Measurements from ENCODE around the gene DHRS4. TPM values are rescaled to one million over a fixed set of nuclear protein-coding genes. Genes with fewer than 3 reads are reported as not detected.
"Not testable (repeated sequence)": the region's sequence is repeated elsewhere in the genome, so short reads cannot be mapped to it uniquely, and the experiment has no call there.

Gene DHRS4
- total RNA-seq, 4 donors from 2014 or later: 24.0 to 35.8 (median 30.5) TPM

GRCh38 chr14:23950411-23951135 lies 3.0 kb upstream of the DHRS4 start:
- Histone ChIP-seq H3K9me3 (no peaks in the 10 kb centered on the region), H3K4me3 (no peak overlapping the region), H3K27me3 (no peaks in the 10 kb centered on the region), H3K27ac (no peak overlapping the region), H3K4me1 (peaks cover 19% of the 10 kb centered on the region), H3K36me3 (peaks cover under 1% of the 10 kb centered on the region)
- 94% methylated on average over 6 of the region's 6 CpGs for WGBS
- TF ChIP-seq CTCF (IDR thresholded peaks at IDR 0.05) (no peak), EP300 (IDR thresholded peaks at IDR 0.05) (no peak)
- no peak for DNase-seq (ENCODE audit: low spot score in 2 of 2)

GRCh38 chr14:23951136-23951466 lies 2.5 kb upstream of the DHRS4 start:
- not testable (repeated sequence) for H3K27ac ChIP-seq; H3K27me3 ChIP-seq; H3K9me3 ChIP-seq; H3K36me3 ChIP-seq; H3K4me3 ChIP-seq; DNase-seq (ENCODE audit: low spot score in 2 of 2)
- WGBS: 79% methylated on average over 3 of the region's 3 CpGs
- H3K4me1 ChIP-seq: peaks cover 19% of the 10 kb centered on the region

- Histone ChIP-seq H3K4me3 (no peak overlapping the region), H3K27me3 (no peaks in the 10 kb centered on the region), H3K4me1 (peaks cover 19% of the 10 kb centered on the region), H3K9me3 (no peaks in the 10 kb centered on the region), H3K36me3 (peaks cover 6% of the 10 kb centered on the region), H3K27ac (no peak overlapping the region)
- DNase-seq (ENCODE audit: low spot score in 2 of 2): no peak
- TF ChIP-seq POLR2A (IDR thresholded peaks at IDR 0.05) (no peak), CTCF (IDR thresholded peaks at IDR 0.05) (no peak), EP300 (IDR thresholded peaks at IDR 0.05) (no peak), POLR2AphosphoS5 (IDR thresholded peaks at IDR 0.05) (no peak)
- WGBS: 45% methylated on average over 6 of the region's 8 CpGs
These were observed 1.9 kb upstream of the DHRS4 start for GRCh38 chr14:23951590-23952201.

- not testable (repeated sequence) for H3K36me3 ChIP-seq; H3K9me3 ChIP-seq; DNase-seq (ENCODE audit: low spot score in 2 of 2); H3K27me3 ChIP-seq
- WGBS: 46% methylated on average over 5 of the region's 6 CpGs
- H3K27ac ChIP-seq: peak overlapping the region; percentile 79
- H3K4me3 ChIP-seq: peak overlapping the region; percentile 83
- peaks cover 19% of the 10 kb centered on the region for H3K4me1 ChIP-seq
These were observed 480 bp upstream of the DHRS4 start for GRCh38 chr14:23953116-23953463.

- Histone ChIP-seq H3K4me3 (peak overlapping the region; percentile 83), H3K27ac (peak overlapping the region; percentile 79), H3K4me1 (peaks cover 19% of the 10 kb centered on the region)
- not testable (repeated sequence) for H3K36me3 ChIP-seq; H3K9me3 ChIP-seq; DNase-seq (ENCODE audit: low spot score in 2 of 2); H3K27me3 ChIP-seq
- WGBS: 8% methylated on average over 6 of the region's 6 CpGs
These were observed 677 bp downstream of the DHRS4 start for GRCh38 chr14:23954279-23954614.

- H3K27ac ChIP-seq; H3K36me3 ChIP-seq; H3K27me3 ChIP-seq; DNase-seq (ENCODE audit: low spot score in 2 of 2); H3K9me3 ChIP-seq: not testable (repeated sequence)
- Histone ChIP-seq H3K4me1 (peaks cover 19% of the 10 kb centered on the region), H3K4me3 (peak overlapping the region; percentile 83)
- 45% methylated on average over 19 of the region's 20 CpGs for WGBS
These were observed 1.4 kb downstream of the DHRS4 start for GRCh38 chr14:23954965-23955364.

GRCh38 chr14:23955811-23956210 lies 2.2 kb downstream of the DHRS4 start:
- not testable (repeated sequence) for DNase-seq (ENCODE audit: low spot score in 2 of 2); H3K4me3 ChIP-seq; H3K36me3 ChIP-seq; H3K9me3 ChIP-seq; H3K27me3 ChIP-seq; H3K27ac ChIP-seq
- H3K4me1 ChIP-seq: peaks cover 19% of the 10 kb centered on the region
- 92% methylated on average over 2 of the region's 2 CpGs for WGBS

GRCh38 chr14:23957913-23958569 lies 4.5 kb downstream of the DHRS4 start:
- H3K27ac ChIP-seq; DNase-seq (ENCODE audit: low spot score in 2 of 2); H3K9me3 ChIP-seq; H3K36me3 ChIP-seq; H3K4me3 ChIP-seq; H3K27me3 ChIP-seq: not testable (repeated sequence)
- WGBS: 82% methylated on average over 9 of the region's 9 CpGs
- H3K4me1 ChIP-seq: peaks cover 13% of the 10 kb centered on the region

- H3K4me3 ChIP-seq; H3K4me1 ChIP-seq; H3K27me3 ChIP-seq; H3K27ac ChIP-seq; H3K9me3 ChIP-seq; DNase-seq (ENCODE audit: low spot score in 2 of 2); H3K36me3 ChIP-seq: not testable (repeated sequence)
These were observed 7.3 kb downstream of the DHRS4 start for GRCh38 chr14:23960899-23961298.

- not testable (repeated sequence) for H3K27me3 ChIP-seq; DNase-seq (ENCODE audit: low spot score in 2 of 2); H3K9me3 ChIP-seq; H3K4me3 ChIP-seq; H3K4me1 ChIP-seq; H3K27ac ChIP-seq; H3K36me3 ChIP-seq
- WGBS: 57% methylated on average over 1 of the region's 2 CpGs
These were observed 8.1 kb downstream of the DHRS4 start for GRCh38 chr14:23961704-23962103.

- peak overlapping the region; percentile 49 for H3K4me3 ChIP-seq
- not testable (repeated sequence) for H3K27ac ChIP-seq; H3K9me3 ChIP-seq; H3K36me3 ChIP-seq; H3K27me3 ChIP-seq; DNase-seq (ENCODE audit: low spot score in 2 of 2); H3K4me1 ChIP-seq
- no CpG with 5 or more reads among the region's 9 CpGs for WGBS
These were observed 15.5 kb downstream of the DHRS4 start for GRCh38 chr14:23969130-23969480.

All from suprapubic skin (tissue), 4 donors.